Neural cell (in vitro differentiated cells): ENCODE results near the gene KRTAP4-5.
"Not testable (repeated sequence)": the region's sequence is repeated elsewhere in the genome, so short reads cannot be mapped to it uniquely, and the experiment has no call there.

Source experiments
- CTCF ChIP-seq: fragments of 450-650 bp; IDR thresholded peaks from 2 replicates; pipeline ENCODE4 v1.5.1; 2014; ENCODE audit warnings: antibody characterized with exemption, mild to moderate bottlenecking, moderate library complexity; ENCODE audit not compliant: poor library complexity, severe bottlenecking
- EP300 ChIP-seq: fragments of 450-650 bp; conservative IDR thresholded peaks from 2 replicates; pipeline ENCODE4 v1.6.1; 2014; ENCODE audit warnings: antibody characterized with exemption, mild to moderate bottlenecking, moderate library complexity; ENCODE audit not compliant: poor library complexity, severe bottlenecking
- EZH2 ChIP-seq: fragments of 200-600, 300-800 bp; shearing (Covaris generic), sonication (generic); IDR thresholded peaks from 2 replicates; pipeline ENCODE4 v1.6.1; 2014; ENCODE audit warnings: antibody characterized with exemption, low read length, borderline replicate concordance, mild to moderate bottlenecking; ENCODE audit not compliant: insufficient read depth, poor library complexity, severe bottlenecking
- MXI1 ChIP-seq: fragments of 450-650 bp; conservative IDR thresholded peaks from 2 replicates; pipeline ENCODE4 v1.6.1; 2014; ENCODE audit warnings: antibody characterized with exemption, mild to moderate bottlenecking; ENCODE audit not compliant: poor library complexity, severe bottlenecking
- POLR2AphosphoS5 ChIP-seq: IDR thresholded peaks from 2 replicates; pipeline ENCODE4 v1.6.1; 2012
- RAD21 ChIP-seq: fragments of 450-650 bp; conservative IDR thresholded peaks from 2 replicates; pipeline ENCODE4 v1.6.1; 2014; ENCODE audit warnings: antibody characterized with exemption, mild to moderate bottlenecking, moderate library complexity
- REST ChIP-seq: IDR thresholded peaks from 2 replicates; pipeline ENCODE4 v1.6.1; 2012; ENCODE audit warnings: borderline replicate concordance
- SMC3 ChIP-seq: fragments of 450-650 bp; conservative IDR thresholded peaks from 2 replicates; pipeline ENCODE4 v1.6.1; 2014; ENCODE audit warnings: antibody characterized with exemption, mild to moderate bottlenecking, moderate library complexity; ENCODE audit not compliant: poor library complexity
- TAF1 ChIP-seq: IDR thresholded peaks from 2 replicates; pipeline ENCODE4 v1.6.1; 2012; ENCODE audit warnings: low read depth

DNA sequence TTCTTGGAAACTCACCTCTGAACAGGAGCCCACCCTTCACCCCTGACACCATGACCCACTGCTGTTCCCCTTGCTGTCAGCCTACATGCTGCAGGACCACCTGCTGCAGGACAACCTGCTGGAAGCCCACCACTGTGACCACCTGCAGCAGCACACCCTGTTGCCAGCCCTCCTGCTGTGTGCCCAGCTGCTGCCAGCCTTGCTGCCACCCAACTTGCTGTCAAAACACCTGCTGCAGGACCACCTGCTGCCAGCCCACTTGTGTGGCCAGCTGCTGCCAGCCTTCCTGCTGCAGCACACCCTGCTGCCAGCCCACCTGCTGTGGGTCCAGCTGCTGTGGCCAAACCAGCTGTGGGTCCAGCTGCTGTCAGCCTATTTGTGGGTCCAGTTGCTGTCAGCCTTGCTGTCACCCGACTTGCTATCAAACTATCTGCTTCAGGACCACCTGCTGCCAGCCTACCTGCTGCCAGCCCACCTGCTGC is 40.3 kb upstream of the KRTAP4-5 start, which contains the start of gene KRTAP9-1:
- not testable (repeated sequence) for TF ChIP-seq CTCF, TAF1, EZH2, REST, POLR2AphosphoS5, RAD21, SMC3, EP300, MXI1
